ENCODE data around the gene NTRK1.

Gene NTRK1

GRCh38 chr1:156833603-156834002 lies 27.1 kb upstream of the NTRK1 start:
- Histone ChIP-seq H3K4me3 (replicated peaks; ENCODE audit: insufficient read depth, low read length) (no peak overlapping the region), H3K27me3 (ENCODE audit: insufficient read depth, poor library complexity, severe bottlenecking) (peaks cover 20% of the 10 kb centered on the region), H3K27ac (replicated peaks) (no peak overlapping the region)
- TF ChIP-seq POLR2AphosphoS5 (IDR thresholded peaks at IDR 0.05; ENCODE audit: low read depth) = no peak
- no peak for TF ChIP-seq GABPA (IDR thresholded peaks at IDR 0.05; ENCODE audit: low read depth)
- TF ChIP-seq CTCF (IDR thresholded peaks at IDR 0.05; ENCODE audit: insufficient read depth, low read length) = no peak
- no peak for TF ChIP-seq SPI1 (IDR thresholded peaks at IDR 0.05; ENCODE audit: borderline replicate concordance, low read depth)
- no peak for TF ChIP-seq REST (IDR thresholded peaks at IDR 0.05; ENCODE audit: insufficient replicate concordance, low read depth)
- DNase-seq (ENCODE audit: low read depth in 1 of 2, low spot score in 1 of 2) = no peak

GRCh38 chr1:156834322-156834721 lies 26.3 kb upstream of the NTRK1 start:
- Histone ChIP-seq H3K27ac (replicated peaks) (no peak overlapping the region), H3K4me3 (replicated peaks; ENCODE audit: insufficient read depth, low read length) (no peak overlapping the region), H3K27me3 (ENCODE audit: insufficient read depth, poor library complexity, severe bottlenecking) (peaks cover 23% of the 10 kb centered on the region)
- TF ChIP-seq SPI1 (IDR thresholded peaks at IDR 0.05; ENCODE audit: borderline replicate concordance, low read depth) (no peak), POLR2AphosphoS5 (IDR thresholded peaks at IDR 0.05; ENCODE audit: low read depth) (no peak), REST (IDR thresholded peaks at IDR 0.05; ENCODE audit: insufficient replicate concordance, low read depth) (no peak), CTCF (IDR thresholded peaks at IDR 0.05; ENCODE audit: insufficient read depth, low read length) (no peak), GABPA (IDR thresholded peaks at IDR 0.05; ENCODE audit: low read depth) (no peak)
- DNase-seq (ENCODE audit: low read depth in 1 of 2, low spot score in 1 of 2) = no peak

- no peak overlapping the region for H3K27ac ChIP-seq (replicated peaks)
- no peak for TF ChIP-seq REST (IDR thresholded peaks at IDR 0.05; ENCODE audit: insufficient replicate concordance, low read depth)
- TF ChIP-seq POLR2AphosphoS5 (IDR thresholded peaks at IDR 0.05; ENCODE audit: low read depth) = no peak
- TF ChIP-seq GABPA (IDR thresholded peaks at IDR 0.05; ENCODE audit: low read depth) = no peak
- no peak for TF ChIP-seq CTCF (IDR thresholded peaks at IDR 0.05; ENCODE audit: insufficient read depth, low read length)
- no peak for TF ChIP-seq SPI1 (IDR thresholded peaks at IDR 0.05; ENCODE audit: borderline replicate concordance, low read depth)
- no peak for DNase-seq (ENCODE audit: low read depth in 1 of 2, low spot score in 1 of 2)
- H3K27me3 ChIP-seq (ENCODE audit: insufficient read depth, poor library complexity, severe bottlenecking) = peaks cover 25% of the 10 kb centered on the region
- no peak overlapping the region for H3K4me3 ChIP-seq (replicated peaks; ENCODE audit: insufficient read depth, low read length)
Observed at GRCh38 chr1:156836041-156836654, 24.5 kb upstream of the NTRK1 start.
